OCI-LY1 (cell line): ENCODE measurements around the gene SGPL1.

ENCODE experiments used
- CTCF ChIP-seq: fragments of 200-600 bp; sonication (generic), shearing (Covaris generic); IDR thresholded peaks from 2 replicates; pipeline ENCODE4 v1.5.1; 2017; ENCODE audit warnings: mild to moderate bottlenecking, antibody characterized with exemption, low read length, moderate library complexity, mixed read lengths
- EZH2 ChIP-seq: fragments of 200-600 bp; sonication (generic), shearing (Covaris generic); IDR thresholded peaks from 2 replicates; pipeline ENCODE4 v1.8.0; 2017; ENCODE audit warnings: borderline replicate concordance, mixed run types, mild to moderate bottlenecking, antibody characterized with exemption, low read length, moderate library complexity, mixed read lengths

- TF ChIP-seq CTCF (no peak), EZH2 (no peak)
These were observed 107.9 kb downstream of the SGPL1 start for GRCh38 chr10:70923696-70924095.
